ENCODE measurements around the gene MCHR1.
"Not testable (repeated sequence)": the region's sequence is repeated elsewhere in the genome, so short reads cannot be mapped to it uniquely, and the experiment has no call there.

- TF ChIP-seq, protein P1, sequence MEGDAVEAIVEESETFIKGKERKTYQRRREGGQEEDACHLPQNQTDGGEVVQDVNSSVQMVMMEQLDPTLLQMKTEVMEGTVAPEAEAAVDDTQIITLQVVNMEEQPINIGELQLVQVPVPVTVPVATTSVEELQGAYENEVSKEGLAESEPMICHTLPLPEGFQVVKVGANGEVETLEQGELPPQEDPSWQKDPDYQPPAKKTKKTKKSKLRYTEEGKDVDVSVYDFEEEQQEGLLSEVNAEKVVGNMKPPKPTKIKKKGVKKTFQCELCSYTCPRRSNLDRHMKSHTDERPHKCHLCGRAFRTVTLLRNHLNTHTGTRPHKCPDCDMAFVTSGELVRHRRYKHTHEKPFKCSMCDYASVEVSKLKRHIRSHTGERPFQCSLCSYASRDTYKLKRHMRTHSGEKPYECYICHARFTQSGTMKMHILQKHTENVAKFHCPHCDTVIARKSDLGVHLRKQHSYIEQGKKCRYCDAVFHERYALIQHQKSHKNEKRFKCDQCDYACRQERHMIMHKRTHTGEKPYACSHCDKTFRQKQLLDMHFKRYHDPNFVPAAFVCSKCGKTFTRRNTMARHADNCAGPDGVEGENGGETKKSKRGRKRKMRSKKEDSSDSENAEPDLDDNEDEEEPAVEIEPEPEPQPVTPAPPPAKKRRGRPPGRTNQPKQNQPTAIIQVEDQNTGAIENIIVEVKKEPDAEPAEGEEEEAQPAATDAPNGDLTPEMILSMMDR (IDR thresholded peaks at IDR 0.05): not testable (repeated sequence)
- TF ChIP-seq EP300 (IDR thresholded peaks at IDR 0.05; ENCODE audit: low read depth); POLR2A (IDR thresholded peaks at IDR 0.05); POLR2AphosphoS5 (IDR thresholded peaks at IDR 0.05): not testable (repeated sequence)
Measured at GRCh38 chr22:40720156-40720537, 40.9 kb downstream of the MCHR1 start.
